Vagina (tissue), 2 donors: ENCODE data around the gene PHLDA3.

Experiments
- CTCF ChIP-seq, 3 experiments: fragments of 450-650 bp in 2 of 3; fragments of 200-600 bp in 1 of 3; sonication (generic) in 1 of 3; IDR thresholded peaks; one replicate each; pipeline ENCODE4 v1.5.1; 2017 to 2019; ENCODE audit warnings: antibody characterized with exemption in 3 of 3, mild to moderate bottlenecking in 2 of 3, moderate library complexity in 2 of 3
- POLR2A ChIP-seq, 2 donors: fragments of 450-650 bp; IDR thresholded peaks; one replicate each; pipeline ENCODE4 v1.6.1; 2017; ENCODE audit warnings: antibody characterized with exemption in 2 of 2, mild to moderate bottlenecking in 2 of 2, moderate library complexity in 2 of 2
- POLR2AphosphoS5 ChIP-seq, 2 donors: sonication (generic); formaldehyde crosslinking; IDR thresholded peaks; one replicate each; pipeline ENCODE4 v1.9.0; 2017; ENCODE audit warnings: antibody characterized with exemption in 2 of 2, mild to moderate bottlenecking in 2 of 2, low read depth in 1 of 2; ENCODE audit not compliant: insufficient read depth in 1 of 2

- TF ChIP-seq CTCF (IDR thresholded peaks at IDR 0.05) (no peak), POLR2AphosphoS5 (IDR thresholded peaks at IDR 0.05; ENCODE audit: insufficient read depth in 1 of 2, low read depth in 1 of 2) (peak in 1 of 2 donors; percentile 68), POLR2A (IDR thresholded peaks at IDR 0.05) (no peak)
These were observed 31.0 kb upstream of the PHLDA3 start for GRCh38 chr1:201499795-201500669.
